Activated T-helper 1 cell treated with anti-CD3 and anti-CD28 coated beads, Interleukin-12 subunit alpha, Interleukin-12 subunit beta, Interleukin-2, Interleukin-4 antibody, amounts not matched to agents 30 ng/mL and 10 ng/mL and 1 ng/mL, durations not matched to agents 14 hours and 24 hours and 36 hours (primary cell): ENCODE measurements around the gene ZYX. TPM values are rescaled to one million over a fixed set of nuclear protein-coding genes. Genes with fewer than 3 reads are reported as not detected.
"Not testable (repeated sequence)": the region's sequence is repeated elsewhere in the genome, so short reads cannot be mapped to it uniquely, and the experiment has no call there.

Experiments
- DNase-seq: peaks from one replicate; pipeline ENCODE4 v3.0.0; 2021; ENCODE audit warnings: low spot score
- H3K27ac Mint-ChIP-seq: one replicate; pipeline ENCODE4 v1.8.0; 2021; ENCODE audit warnings: mild to moderate bottlenecking, mixed read lengths
- H3K27me3 Mint-ChIP-seq: one replicate; pipeline ENCODE4 v1.8.0; 2022; ENCODE audit warnings: mild to moderate bottlenecking, moderate library complexity, mixed read lengths; ENCODE audit not compliant: insufficient read depth
- H3K36me3 Mint-ChIP-seq: one replicate; pipeline ENCODE4 v1.8.0; 2021; ENCODE audit warnings: low read depth, mixed read lengths
- H3K4me1 Mint-ChIP-seq: one replicate; pipeline ENCODE4 v1.8.0; 2021; ENCODE audit warnings: low read depth, mixed read lengths
- H3K4me3 Mint-ChIP-seq: one replicate; pipeline ENCODE4 v1.8.0; 2021; ENCODE audit warnings: mild to moderate bottlenecking, moderate library complexity, mixed read lengths
- H3K9me3 Mint-ChIP-seq: one replicate; pipeline ENCODE4 v1.8.0; 2021; ENCODE audit warnings: mixed read lengths
- intact Hi-C: fragments of 100-400 bp; cut with micrococcal nuclease; formaldehyde crosslinking; loops from one replicate; pipeline ENCODE4 v1.15.1; 2024
- total RNA-seq: library from RNA; stranded (reverse); gene quantifications from 2 replicates; pipeline ENCODE4 v1.2.3, GENCODE V29; 2022

ZYX gene
- total RNA-seq, 1 donor from 2014 or later, result 78.8 TPM

DNA sequence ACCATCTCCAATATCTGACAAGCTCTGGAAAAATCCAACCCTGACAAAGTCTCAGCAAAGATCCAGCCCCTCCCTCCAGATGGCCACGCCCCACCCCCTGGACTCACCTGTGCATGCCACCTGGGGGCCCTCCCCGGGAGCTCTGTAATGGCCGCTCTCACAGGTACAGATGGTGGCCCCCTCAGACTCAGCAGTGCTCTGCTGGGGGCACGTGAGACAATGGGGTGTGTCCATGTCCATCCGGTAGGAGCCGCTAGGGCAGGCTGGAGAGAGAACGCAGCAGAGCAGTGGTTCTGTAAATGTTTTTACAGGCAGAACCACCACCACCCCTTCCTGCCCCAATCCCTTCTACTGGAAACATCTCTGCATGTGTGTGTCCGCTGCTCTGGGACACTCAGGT, 18.0 kb downstream of the ZYX start:
- Mint-ChIP-seq H3K27me3 (peaks cover 10% of the 10 kb centered on the region), H3K4me1 (peaks cover 6% of the 10 kb centered on the region), H3K9me3 (no peaks in the 10 kb centered on the region), H3K4me3 (no peak overlapping the region), H3K27ac (no peak overlapping the region), H3K36me3 (peaks cover 1% of the 10 kb centered on the region)
- DNase-seq, result no peak
- intact Hi-C loops, result no loop called here

DNA sequence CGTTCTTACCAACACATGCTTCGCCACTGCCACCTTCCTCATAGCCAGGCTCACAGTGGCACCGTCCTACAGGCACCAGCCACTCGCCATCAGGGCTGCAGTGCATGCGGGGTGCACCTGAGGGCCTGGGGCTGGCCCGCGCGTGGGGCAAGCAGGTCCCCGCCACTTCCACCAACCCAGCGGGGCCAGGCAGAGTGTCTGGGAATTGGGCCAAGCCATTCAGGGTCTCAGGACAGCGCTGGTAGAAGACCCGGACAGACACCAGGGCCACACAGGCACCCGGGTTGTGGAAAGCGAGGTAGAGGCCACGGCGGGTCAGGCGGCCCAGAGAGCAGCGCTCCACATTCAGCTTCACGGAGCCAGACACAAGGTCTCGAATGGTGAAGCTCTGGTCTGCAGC, 18.5 kb downstream of the ZYX start:
- Mint-ChIP-seq H3K27me3 (peaks cover 12% of the 10 kb centered on the region), H3K4me3 (no peak overlapping the region), H3K27ac (no peak overlapping the region)

DNA sequence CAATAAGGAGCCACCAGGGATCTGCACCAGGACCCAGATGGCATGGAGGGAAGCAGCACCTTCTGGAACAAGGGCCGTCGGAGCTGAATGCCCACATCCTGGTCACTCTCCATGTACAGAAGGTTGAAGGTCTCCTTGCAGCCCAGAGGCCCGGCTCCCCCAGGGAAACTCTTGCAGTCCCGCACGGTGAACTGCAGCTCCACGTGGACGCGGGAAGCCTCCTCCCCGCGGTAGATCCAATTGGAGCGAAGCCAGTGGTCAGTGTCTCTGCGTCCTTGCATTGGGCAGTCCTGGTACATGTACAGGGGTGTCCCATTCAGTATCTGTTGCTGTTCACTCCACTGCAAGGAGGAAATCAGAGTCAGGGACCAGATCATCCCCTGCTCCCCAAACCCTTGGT, 20.1 kb downstream of the ZYX start:
- H3K4me3 Mint-ChIP-seq, result no peak overlapping the region
- peaks cover 23% of the 10 kb centered on the region for H3K27me3 Mint-ChIP-seq
- H3K4me1 Mint-ChIP-seq, result no peaks in the 10 kb centered on the region
- DNase-seq, result no peak
- H3K36me3 Mint-ChIP-seq, result no peaks in the 10 kb centered on the region
- no peaks in the 10 kb centered on the region for H3K9me3 Mint-ChIP-seq
- H3K27ac Mint-ChIP-seq, result no peak overlapping the region
- intact Hi-C loops, result no loop called here

More for the DNA sequence above, 18.5 kb downstream of the ZYX start:
- peaks cover 1% of the 10 kb centered on the region for H3K36me3 Mint-ChIP-seq
- no peak for DNase-seq
- peaks cover 6% of the 10 kb centered on the region for H3K4me1 Mint-ChIP-seq
- intact Hi-C loops, result no loop called here
- H3K9me3 Mint-ChIP-seq, result no peaks in the 10 kb centered on the region

DNA sequence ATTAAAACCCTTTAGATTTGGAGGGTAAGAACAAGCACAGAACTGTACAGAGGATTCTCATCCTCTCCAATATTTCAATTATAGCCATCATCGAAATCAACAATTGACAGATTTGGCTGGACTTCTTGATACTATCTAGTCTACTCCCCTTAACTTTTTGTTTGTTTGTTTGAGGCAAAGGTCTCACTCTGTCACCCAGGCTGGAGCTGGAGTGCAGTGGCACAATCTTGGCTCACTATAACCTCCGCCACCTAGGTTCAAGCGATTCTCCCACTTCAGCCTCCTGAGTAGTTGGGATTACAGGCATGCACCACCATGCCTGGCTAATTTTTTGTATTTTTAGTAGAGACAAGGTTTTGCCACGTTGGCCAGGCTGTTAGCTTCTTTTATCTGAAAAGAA, 21.1 kb downstream of the ZYX start:
- intact Hi-C loops, H3K4me1 Mint-ChIP-seq, H3K27ac Mint-ChIP-seq, DNase-seq, H3K36me3 Mint-ChIP-seq, H3K4me3 Mint-ChIP-seq, H3K9me3 Mint-ChIP-seq: not testable (repeated sequence)
- H3K27me3 Mint-ChIP-seq, result peaks cover 30% of the 10 kb centered on the region

DNA sequence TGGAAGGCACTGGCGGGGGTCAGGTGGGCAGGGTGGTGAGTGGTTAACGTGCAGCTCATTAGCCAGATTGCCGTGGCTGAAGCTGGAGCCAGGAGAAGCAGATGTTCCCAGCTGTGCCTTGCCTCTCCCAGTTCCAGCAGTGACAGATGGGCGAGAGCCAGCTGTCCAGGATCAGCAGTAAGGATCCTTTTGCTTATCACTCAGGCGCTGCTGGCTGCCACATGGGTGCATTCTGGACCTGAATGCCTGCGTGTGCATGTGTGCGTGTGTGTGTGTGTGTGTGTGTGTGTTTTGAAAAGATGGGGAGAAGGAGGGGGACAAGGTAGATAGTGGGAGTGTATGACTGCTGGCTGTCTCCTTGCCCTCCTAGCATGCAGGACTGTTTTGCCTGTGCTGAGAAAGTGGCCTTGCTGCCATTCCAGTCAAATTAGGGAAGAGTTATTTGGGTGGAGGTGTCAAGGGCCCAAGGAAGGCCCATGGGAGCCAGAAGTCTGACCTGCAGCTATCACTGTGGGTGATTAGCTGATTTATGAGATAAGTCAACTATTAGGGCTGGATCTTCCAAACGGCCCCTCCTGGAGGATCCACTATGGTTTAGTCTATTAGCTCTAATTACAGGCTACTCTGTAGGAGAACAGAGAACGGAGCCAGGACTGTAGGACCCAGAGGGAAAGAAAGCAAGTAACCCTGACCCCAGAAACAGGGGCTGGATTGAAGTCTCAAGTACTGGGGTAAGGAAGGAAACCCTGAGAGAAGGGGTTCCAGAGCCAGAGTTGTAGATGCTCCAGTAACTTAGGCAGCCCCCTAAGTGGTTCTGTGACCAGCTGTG, 24.2 kb downstream of the ZYX start:
- Mint-ChIP-seq H3K9me3 (no peaks in the 10 kb centered on the region), H3K27me3 (peaks cover 51% of the 10 kb centered on the region), H3K27ac (no peak overlapping the region), H3K4me1 (peaks cover 22% of the 10 kb centered on the region), H3K36me3 (no peaks in the 10 kb centered on the region), H3K4me3 (no peak overlapping the region)
- intact Hi-C loops, result loop anchor here (2.0 kb wide), 1 partner anchor 25 kb away; the partner anchor contains the start of gene ZYX
- DNase-seq, result no peak

DNA sequence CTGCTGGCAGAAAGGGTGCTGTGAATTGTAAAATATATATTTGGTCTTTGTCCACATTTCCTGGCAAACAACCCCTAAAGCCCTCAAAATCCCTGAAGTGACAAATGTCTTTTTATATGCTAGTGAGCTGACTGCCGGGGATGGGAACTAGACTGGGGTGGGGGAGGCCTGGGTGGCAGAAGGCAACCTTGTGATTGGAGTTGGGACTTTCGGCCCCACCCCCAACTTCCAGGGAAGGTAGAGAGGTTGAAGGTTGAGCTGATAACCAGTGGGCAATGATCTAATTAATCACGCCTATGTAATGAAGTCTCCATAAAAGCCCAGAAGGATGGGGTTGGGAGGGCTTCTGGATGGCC, 24.8 kb downstream of the ZYX start:
- peaks cover 53% of the 10 kb centered on the region for H3K27me3 Mint-ChIP-seq
- no peaks in the 10 kb centered on the region for H3K36me3 Mint-ChIP-seq
- no peak overlapping the region for H3K27ac Mint-ChIP-seq
- no peak overlapping the region for H3K4me3 Mint-ChIP-seq
- DNase-seq, result no peak
- no peaks in the 10 kb centered on the region for H3K9me3 Mint-ChIP-seq
- H3K4me1 Mint-ChIP-seq, result peaks cover 22% of the 10 kb centered on the region
- intact Hi-C loops, result loop anchor here (2.0 kb wide), 1 partner anchor 25 kb away; the partner anchor contains the start of gene ZYX

DNA sequence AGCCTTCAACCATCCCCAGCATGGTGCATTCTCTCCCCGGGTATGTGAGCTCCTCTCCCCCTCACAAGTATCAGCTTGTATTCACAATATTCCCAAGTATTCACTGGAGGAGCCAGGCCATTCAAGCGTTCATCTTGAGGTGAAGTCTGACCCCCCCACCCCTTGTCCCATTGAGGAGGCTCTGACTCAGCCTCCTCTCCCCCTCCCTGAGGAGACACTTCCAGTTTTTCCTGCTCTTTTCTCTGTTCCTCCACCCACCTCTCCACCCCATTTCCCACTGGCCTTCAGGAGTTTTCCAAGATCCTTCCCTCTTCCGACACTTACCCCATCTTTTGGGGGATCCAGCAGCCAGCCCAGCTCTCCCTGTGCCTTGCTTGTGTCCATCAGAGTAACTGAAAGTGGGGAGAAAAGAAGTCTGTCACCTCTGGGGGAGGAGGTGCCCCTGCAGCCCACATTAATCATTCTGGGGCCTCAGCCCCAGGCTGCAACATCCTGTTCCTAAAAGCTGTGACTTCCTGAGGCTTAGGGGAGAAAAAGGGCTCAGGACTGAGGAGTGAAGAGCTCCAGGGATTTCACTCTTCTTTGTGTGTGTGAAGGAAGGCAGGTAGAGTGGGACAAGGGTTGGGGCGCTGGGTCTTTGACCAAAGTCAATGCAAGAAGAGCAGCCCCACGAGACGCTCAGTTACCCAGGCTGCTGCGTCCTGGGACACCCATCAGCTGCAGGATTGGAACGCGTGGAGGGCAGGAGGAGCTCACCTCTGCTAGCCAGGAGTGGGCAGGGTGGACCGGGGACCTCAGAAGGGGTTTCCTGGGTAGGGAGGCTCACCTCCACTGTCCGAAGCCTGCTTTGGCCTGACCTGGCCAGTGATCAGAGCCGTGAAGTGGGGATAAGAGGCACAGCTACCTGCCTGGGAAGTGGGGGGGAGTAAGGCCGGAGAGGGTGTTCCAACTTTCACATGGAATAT, 26.4 kb downstream of the ZYX start:
- no peak for DNase-seq
- intact Hi-C loops, result loop anchor here (2.0 kb wide), 1 partner anchor 27 kb away; the partner anchor contains the start of gene ZYX
- peaks cover 22% of the 10 kb centered on the region for H3K4me1 Mint-ChIP-seq
- H3K9me3 Mint-ChIP-seq, result no peaks in the 10 kb centered on the region
- H3K27ac Mint-ChIP-seq, result no peak overlapping the region
- H3K4me3 Mint-ChIP-seq, result peak overlapping the region; percentile 60
- H3K36me3 Mint-ChIP-seq, result no peaks in the 10 kb centered on the region
- peaks cover 52% of the 10 kb centered on the region for H3K27me3 Mint-ChIP-seq

DNA sequence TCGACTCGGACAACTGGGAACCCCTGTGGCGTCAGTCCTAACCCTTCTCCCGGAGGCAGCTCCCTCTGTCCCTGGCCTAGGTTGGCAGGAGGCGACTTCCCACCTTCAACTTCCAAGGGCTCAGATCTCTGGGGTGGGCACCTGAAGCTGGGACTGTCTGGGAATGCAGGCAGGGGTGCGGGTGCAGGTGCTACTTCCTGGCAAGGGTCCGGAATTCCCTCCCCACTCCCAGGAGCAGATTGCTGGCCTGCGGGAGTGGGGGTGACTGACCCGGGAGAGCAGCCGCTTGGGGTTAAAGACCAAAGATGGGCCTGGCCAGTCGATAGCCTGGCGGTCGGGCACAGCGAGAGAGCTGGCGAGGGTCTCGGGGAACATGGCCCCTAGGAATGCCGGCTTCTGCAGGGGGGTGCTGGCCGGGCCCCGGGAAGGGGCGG, 27.1 kb downstream of the ZYX start:
- Mint-ChIP-seq H3K4me3 (no peak overlapping the region), H3K27ac (no peak overlapping the region), H3K27me3 (peaks cover 48% of the 10 kb centered on the region), H3K36me3 (no peaks in the 10 kb centered on the region), H3K4me1 (peaks cover 22% of the 10 kb centered on the region), H3K9me3 (no peaks in the 10 kb centered on the region)
- no peak for DNase-seq
- intact Hi-C loops, result no loop called here

DNA sequence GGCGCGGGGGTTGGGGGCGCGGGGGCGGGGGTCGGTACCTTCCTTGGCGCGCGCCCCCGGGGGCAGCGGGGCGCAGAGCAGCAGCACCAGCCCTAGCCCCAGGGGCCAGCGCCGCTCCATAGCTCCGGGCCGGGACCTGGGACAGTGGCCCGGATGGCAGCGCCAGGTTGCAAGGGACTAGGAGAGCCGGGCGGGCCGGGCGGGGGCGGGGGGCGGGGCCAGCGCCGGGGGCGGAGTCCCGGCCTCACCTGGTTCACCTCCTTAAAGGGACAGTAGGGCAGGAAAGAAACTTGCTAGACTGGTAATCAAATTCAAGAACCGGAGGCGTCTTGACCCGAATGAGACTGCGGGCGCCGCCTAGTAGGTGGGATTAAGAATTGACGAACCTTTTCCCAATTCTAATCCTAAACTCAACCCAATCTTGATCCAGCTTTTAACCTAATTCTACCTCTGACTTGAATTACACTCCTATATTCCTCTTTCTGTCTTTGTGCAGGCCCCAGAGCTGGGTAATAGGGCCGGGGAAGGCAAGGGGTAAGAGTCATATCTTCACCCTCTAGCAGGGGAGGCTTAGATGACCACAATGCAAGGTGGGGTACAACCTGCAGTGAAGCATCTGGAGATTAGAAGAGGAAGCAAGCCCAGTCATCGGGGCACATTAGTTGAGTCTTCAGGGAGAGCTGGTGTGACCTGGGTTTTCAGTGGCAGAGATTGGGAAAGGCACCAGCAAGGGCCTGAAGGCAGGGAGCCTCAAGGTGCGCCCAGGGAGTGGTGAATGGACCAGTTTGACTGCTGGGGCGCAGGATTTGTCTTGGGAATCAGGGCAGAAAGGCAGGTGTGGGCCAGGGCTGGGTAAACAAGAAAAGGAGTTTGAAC, 27.8 kb downstream of the ZYX start, which contains the start of gene EPHA1:
EPHA1 (minus strand) TSS at position 171 of the 876 bp plus-strand sequence; CDS start at position 120, 51 bp downstream.
- DNase-seq, result no peak
- no peaks in the 10 kb centered on the region for H3K9me3 Mint-ChIP-seq
- H3K36me3 Mint-ChIP-seq, result no peaks in the 10 kb centered on the region
- no peak within 1 kb of the TSS for H3K27ac Mint-ChIP-seq
- H3K4me1 Mint-ChIP-seq, result peaks cover 22% of the 10 kb centered on the region
- H3K4me3 Mint-ChIP-seq, result peak within 1 kb of the TSS; percentile 60
- H3K27me3 Mint-ChIP-seq, result peaks cover 48% of the 10 kb centered on the region
- intact Hi-C loops, result no loop called here

DNA sequence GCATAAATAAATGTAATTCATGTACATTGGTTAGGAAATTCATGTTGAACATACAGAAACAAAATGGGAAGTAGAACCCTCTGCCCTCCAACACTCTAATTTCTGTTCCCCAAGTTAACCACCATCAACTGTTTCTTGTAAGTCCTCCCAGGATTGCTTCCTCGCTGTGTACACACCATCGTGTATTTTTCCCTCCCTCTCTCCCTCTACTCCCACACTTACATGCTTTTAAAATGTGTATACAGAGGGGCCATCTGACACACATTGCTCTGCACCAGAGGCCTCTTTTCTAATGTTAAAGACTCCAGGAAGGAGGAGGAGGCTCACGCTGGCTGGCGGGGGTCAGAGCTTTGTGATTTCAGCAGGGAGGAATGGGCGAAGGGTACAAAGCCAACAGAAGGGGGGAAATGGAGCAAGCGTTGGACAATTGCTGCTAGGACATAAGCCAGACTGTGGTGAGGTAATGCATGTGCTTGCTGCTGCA, 29.4 kb downstream of the ZYX start:
- intact Hi-C loops, result no loop called here
- Mint-ChIP-seq H3K27ac (no peak overlapping the region), H3K27me3 (peaks cover 44% of the 10 kb centered on the region), H3K36me3 (no peaks in the 10 kb centered on the region), H3K4me1 (peaks cover 22% of the 10 kb centered on the region), H3K9me3 (no peaks in the 10 kb centered on the region), H3K4me3 (no peak overlapping the region)
- no peak for DNase-seq

DNA sequence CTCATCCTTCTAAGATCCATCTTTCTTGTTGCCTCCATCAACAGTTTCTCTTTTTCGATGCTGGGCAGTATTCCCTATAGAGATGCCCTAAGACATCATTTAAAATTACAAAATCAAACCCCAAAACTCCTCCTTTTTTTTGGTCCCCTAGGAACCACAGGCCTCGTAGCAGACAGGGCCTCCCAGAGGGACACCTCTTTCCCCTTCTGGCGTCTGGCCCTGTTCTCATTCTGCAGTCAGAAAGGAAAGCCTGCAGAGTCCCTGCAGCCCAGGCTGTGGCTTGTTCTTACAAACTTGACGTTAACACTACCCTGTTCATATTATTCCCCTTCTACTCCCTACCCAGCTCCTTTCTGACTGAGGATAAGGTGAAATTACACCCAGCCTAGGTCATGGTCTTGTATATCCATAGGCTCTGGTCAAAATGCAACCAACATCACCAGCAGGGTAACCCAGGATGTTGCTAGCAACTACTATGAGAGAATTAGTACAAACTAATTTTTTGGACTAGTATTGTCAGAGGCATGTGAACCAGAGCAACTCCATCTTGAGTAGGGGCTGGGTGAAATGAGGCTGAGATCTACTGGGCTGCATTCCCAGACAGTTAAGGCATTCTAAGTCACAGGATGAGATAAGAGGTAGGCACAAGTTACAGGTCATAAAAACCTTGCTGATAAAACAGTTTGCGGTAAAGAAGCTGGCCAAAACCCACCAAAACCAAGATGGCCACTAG, 31.0 kb downstream of the ZYX start:
- intact Hi-C loops, result no loop called here
- peaks cover 23% of the 10 kb centered on the region for H3K4me1 Mint-ChIP-seq
- no peaks in the 10 kb centered on the region for H3K9me3 Mint-ChIP-seq
- H3K4me3 Mint-ChIP-seq, result no peak overlapping the region
- H3K36me3 Mint-ChIP-seq, result no peaks in the 10 kb centered on the region
- peaks cover 39% of the 10 kb centered on the region for H3K27me3 Mint-ChIP-seq
- no peak for DNase-seq
- H3K27ac Mint-ChIP-seq, result no peak overlapping the region
